Stimulated activated naive B cell treated with anti-CD40 and anti-IgM and Interleukin-4, amounts not matched to agents 10 μg/mL and 1 μg/mL and 100 μg/mL, for 72 hours (primary cell): ENCODE data around the gene RUVBL1.

Experiments
- ATAC-seq, 2 donors: fragments of 150-1000 bp; cut with Tn5 transposase; replicated peaks; 2 replicates each; pipeline ENCODE4 v1.10.0; 2021; ENCODE audit warnings: moderate library complexity in 1 of 2
- DNase-seq: peaks from one replicate; pipeline ENCODE4 v3.0.0; 2021
- H3K27ac Mint-ChIP-seq: one replicate; pipeline ENCODE4 v1.8.0; 2022; ENCODE audit warnings: mild to moderate bottlenecking, mixed read lengths
- H3K27me3 Mint-ChIP-seq, 2 donors: one replicate each; pipeline ENCODE4 v1.8.0; 2022; ENCODE audit warnings: mixed read lengths in 2 of 2
- H3K36me3 Mint-ChIP-seq, 2 donors: one replicate each; pipeline ENCODE4 v1.8.0; 2022; ENCODE audit warnings: mixed read lengths in 2 of 2, mild to moderate bottlenecking in 1 of 2
- H3K4me1 Mint-ChIP-seq, 2 donors: one replicate each; pipeline ENCODE4 v1.8.0; 2022; ENCODE audit warnings: mixed read lengths in 2 of 2, mild to moderate bottlenecking in 1 of 2
- H3K4me3 Mint-ChIP-seq, 2 donors: one replicate each; pipeline ENCODE4 v1.8.0; 2022; ENCODE audit warnings: mild to moderate bottlenecking in 2 of 2, mixed read lengths in 2 of 2, moderate library complexity in 1 of 2
- H3K9me3 Mint-ChIP-seq, 2 donors: one replicate each; pipeline ENCODE4 v1.8.0; 2022; ENCODE audit warnings: mixed read lengths in 2 of 2, mild to moderate bottlenecking in 1 of 2

The RUVBL1 gene

DNA sequence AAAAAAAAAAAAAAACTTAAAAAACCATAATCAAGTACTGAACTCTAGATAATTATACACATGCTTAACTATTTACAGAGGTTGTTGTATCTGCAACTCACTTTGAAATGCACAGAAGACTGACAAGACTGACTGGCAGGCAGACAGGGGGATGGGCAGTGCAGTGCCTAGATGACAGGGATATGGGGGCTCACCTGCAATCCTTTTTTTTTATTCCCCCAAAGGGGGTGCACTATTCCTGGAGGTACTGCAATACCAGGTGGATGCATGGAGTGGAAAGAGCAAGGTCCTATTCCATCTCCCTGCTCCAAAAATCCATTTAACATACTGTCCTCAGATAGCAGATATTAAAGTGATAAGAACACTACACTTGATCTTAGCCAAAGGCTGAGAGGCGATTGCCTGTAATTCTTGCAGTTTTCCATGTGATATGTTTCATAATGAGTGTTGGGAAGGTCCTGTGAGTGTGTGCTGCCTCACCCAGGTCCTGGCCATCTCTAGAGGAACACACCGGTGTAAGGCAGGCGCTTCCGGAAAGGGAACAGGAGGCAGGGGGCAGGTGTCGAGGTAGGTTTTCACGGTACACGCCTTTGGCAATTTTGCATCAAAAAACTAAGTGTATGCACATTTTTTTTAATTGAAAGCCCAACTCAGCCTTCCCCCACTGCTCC is 48.6 kb downstream of the RUVBL1 start:
- no peak for DNase-seq
- peaks cover 24 to 42% of the 10 kb centered on the region in 2 donors for H3K36me3 Mint-ChIP-seq

DNA sequence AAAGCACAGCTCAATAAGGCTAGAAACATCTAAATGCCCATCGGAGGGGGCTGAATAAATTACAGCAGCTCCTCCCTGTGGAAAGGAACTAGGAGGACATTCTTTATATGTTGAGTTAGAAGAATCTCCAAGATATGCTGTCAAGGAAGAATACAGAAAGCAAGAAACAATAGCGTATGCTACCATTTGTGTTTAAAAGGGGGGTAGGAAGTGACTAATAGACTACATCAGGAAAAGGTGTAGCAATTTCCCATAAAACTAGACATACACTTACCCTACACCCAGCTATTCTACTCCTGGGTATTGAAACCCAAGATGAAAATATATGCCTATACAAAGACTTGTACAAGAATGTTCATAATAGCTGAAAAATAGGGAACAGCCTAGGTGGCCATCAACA is 49.8 kb downstream of the RUVBL1 start:
- no peak overlapping the region for H3K27ac Mint-ChIP-seq
- no peaks in the 10 kb centered on the region for H3K27me3 Mint-ChIP-seq
- ATAC-seq (no peak), DNase-seq (no peak)
- peaks cover 18 to 30% of the 10 kb centered on the region in 2 donors for H3K36me3 Mint-ChIP-seq
- no peak overlapping the region for H3K4me3 Mint-ChIP-seq
- no peaks in the 10 kb centered on the region for H3K9me3 Mint-ChIP-seq
- H3K4me1 Mint-ChIP-seq = peaks cover 22 to 31% of the 10 kb centered on the region in 2 donors

More for the DNA sequence above, 48.6 kb downstream of the RUVBL1 start:
- no peaks in the 10 kb centered on the region for H3K27me3 Mint-ChIP-seq
- H3K4me1 Mint-ChIP-seq = peaks cover 22 to 31% of the 10 kb centered on the region in 2 donors
- no peak overlapping the region for H3K27ac Mint-ChIP-seq
- H3K9me3 Mint-ChIP-seq = no peaks in the 10 kb centered on the region
- ATAC-seq = no peak
- H3K4me3 Mint-ChIP-seq = peak overlapping the region; percentile 76 to 83

DNA sequence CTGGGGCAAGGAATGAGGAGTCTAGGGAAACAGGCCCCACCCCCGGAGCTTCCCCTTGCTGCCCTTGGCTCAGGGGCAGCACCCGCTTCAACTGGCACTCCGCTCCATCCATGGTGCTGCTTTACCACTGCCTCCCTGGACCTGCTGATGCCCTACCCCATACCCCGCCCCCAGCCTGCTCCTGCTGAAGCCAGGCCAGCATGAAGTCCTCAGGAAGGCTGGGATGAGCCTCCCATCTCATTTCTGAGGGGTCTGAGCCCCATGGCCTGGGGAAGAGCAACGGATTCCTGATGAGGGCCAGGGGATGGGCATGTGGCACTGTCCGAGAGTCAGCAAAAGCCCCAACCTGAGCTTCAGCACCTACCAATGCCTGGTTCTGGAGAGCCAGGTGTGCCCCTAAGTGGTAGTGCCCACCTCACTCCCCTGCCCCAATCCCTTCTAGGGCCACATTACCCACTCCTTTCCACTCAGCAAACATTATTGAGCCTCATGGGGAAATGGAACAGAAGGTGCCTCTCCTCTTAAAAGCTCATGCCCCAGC is 50.4 kb downstream of the RUVBL1 start:
- Mint-ChIP-seq H3K27ac (no peak overlapping the region), H3K4me3 (no peak overlapping the region), H3K4me1 (peaks cover 23 to 32% of the 10 kb centered on the region in 2 donors), H3K9me3 (no peaks in the 10 kb centered on the region), H3K36me3 (peaks cover 21 to 29% of the 10 kb centered on the region in 2 donors), H3K27me3 (no peaks in the 10 kb centered on the region)
- ATAC-seq (no peak), DNase-seq (no peak)

DNA sequence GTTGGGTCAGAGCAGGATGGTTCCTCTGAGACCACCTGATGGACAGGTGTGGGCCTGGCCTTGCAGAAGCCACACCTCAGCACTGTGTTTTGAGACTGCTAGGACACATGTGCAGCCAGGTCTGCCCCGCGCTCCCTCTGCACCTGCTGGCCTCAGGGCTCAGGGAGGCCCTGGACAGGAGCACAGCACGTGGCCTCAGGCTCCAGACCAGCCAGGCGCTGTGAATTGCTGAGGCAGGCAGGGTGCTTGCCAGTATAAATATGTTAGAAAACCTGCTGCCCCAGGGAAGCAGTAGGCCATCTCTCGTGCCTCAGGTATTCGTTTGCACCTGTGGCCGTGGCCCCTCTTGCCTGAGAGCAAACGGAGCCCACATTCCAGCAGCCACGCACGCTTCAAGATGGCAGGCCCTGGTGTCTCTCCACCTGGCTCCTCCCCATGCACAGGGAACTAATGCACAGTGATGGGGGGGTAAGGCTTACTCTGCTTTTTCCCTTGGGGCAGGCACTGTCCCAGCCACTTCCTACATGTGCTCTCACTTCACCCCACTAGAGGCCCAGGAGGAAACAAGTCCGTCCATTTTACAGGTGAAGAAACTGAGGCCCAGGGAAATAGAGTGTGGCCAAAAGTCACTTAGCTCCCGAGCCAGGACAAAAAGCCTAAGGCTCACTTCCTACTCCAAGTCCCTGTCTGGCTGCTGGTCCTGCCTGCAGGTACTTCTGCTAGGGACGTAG is 51.0 kb downstream of the RUVBL1 start:
- Mint-ChIP-seq H3K27me3 (no peaks in the 10 kb centered on the region), H3K4me1 (peaks cover 25 to 32% of the 10 kb centered on the region in 2 donors), H3K9me3 (no peaks in the 10 kb centered on the region), H3K4me3 (no peak overlapping the region), H3K27ac (peak overlapping the region; percentile 47), H3K36me3 (peaks cover 26 to 35% of the 10 kb centered on the region in 2 donors)
- no peak for ATAC-seq
- no peak for DNase-seq

DNA sequence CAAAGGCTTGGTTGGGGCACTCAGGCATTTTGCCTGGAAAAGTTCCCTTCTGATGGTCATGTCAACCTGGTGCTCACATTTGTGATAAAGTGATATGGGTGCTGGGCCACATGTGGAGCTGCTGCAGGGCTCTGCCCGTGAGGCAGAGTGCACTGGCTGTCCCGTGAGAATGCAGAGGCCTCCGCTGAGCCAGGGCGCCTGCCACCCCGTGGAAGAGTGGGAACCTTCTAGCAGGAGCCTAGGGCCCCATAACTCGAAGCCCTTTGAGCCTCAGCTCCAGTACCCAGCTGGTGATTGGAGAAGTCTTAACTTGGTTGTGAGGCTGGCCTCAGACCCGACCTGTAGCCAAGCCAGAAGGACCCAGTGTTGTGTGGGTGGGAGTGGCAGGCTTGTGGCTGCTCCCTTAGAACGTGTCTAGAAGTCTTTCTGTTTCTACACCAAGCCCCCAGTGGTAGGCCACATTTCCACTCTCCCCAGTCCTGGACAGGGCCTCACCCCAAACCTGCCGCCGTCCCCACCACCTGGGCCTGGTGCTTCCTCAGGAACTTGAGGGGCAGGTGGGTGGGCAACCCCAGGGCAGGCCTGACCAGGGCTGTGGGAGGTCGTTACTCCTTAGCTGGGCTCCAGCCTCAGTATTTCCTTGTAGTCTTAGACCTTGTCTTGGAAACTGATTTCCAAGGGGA is 51.7 kb downstream of the RUVBL1 start:
- ATAC-seq (no peak), DNase-seq (no peak)
- Mint-ChIP-seq H3K4me1 (peaks cover 22 to 26% of the 10 kb centered on the region in 2 donors), H3K27ac (peak overlapping the region; percentile 37), H3K27me3 (no peaks in the 10 kb centered on the region), H3K4me3 (no peak overlapping the region), H3K9me3 (no peaks in the 10 kb centered on the region), H3K36me3 (peaks cover 32 to 41% of the 10 kb centered on the region in 2 donors)

DNA sequence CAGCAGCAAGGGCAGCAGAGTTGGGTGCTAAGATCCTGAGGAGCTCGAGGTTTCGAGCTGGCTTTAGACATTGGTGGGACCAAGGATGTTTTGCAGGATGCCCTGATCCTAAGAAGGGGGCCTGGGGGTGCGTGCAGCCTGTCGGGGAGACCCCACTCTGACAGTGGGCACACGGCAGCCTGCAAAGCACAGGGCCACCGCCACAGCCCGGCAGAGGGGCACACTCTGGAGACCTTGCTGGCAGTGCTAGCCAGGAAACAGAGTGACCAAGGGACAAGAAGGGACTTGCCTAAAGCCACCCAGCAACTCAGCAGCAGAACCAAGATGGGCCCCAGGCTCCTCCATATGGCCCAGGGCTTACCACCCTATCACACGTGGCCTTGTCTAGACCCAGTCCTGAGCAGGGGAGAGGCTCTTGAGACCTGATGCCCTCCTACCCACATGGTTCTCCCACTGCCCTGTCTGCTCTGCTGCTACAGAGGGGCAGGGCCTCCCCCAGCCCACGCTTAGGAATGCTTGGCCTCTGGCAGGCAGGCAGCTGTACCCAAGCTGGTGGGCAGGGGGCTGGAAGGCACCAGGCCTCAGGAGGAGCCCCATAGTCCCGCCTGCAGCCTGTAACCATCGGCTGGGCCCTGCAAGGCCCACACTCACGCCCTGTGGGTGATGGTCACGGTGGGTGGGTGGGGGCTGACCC is 52.6 kb downstream of the RUVBL1 start:
- DNase-seq (no peak), ATAC-seq (no peak)
- Mint-ChIP-seq H3K9me3 (no peaks in the 10 kb centered on the region), H3K27me3 (no peaks in the 10 kb centered on the region), H3K36me3 (peaks cover 39 to 48% of the 10 kb centered on the region in 2 donors), H3K4me1 (peaks cover 17 to 19% of the 10 kb centered on the region in 2 donors), H3K4me3 (no peak overlapping the region), H3K27ac (peak overlapping the region; percentile 73)

DNA sequence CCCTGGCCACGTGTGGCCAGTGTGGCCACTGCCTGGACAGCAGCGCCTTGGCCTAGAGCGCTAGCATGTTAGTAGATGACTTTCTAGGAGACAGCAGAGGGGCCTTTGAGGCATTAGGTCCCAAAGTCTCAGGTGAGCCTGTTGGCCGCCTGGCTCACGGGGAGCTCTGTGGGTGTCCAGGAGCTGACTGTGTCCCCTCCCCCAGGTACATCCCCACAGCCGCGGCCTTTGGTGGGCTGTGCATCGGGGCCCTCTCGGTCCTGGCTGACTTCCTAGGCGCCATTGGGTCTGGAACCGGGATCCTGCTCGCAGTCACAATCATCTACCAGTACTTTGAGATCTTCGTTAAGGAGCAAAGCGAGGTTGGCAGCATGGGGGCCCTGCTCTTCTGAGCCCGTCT is 54.3 kb downstream of the RUVBL1 start:
- Mint-ChIP-seq H3K27me3 (no peaks in the 10 kb centered on the region), H3K4me3 (no peak overlapping the region), H3K4me1 (peaks cover 4 to 6% of the 10 kb centered on the region in 2 donors), H3K27ac (no peak overlapping the region), H3K9me3 (no peaks in the 10 kb centered on the region), H3K36me3 (peaks cover 45 to 58% of the 10 kb centered on the region in 2 donors)
- no peak for ATAC-seq
- no peak for DNase-seq

DNA sequence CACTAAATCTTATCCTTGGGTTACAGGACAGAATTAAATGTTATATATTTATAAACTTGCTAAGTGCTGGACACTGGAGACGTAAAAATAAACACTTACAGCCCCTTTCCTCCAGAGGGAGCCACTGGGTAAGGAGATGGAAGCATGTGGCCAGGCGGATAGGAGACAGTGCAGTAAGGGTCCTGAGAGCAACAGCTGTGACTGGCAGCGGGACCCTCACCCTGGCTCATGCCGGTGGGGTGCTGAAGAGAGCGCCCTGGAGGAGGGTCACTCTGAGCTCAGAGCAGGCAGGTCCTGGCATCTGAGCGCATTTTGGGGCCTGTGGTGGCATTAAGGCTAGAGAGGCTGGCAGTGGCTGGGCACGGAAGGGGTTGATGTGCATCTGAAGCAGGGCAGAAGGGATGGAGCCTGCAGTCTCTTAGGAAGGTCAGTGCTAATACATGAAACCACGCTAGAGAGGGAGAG is 55.4 kb downstream of the RUVBL1 start:
- Mint-ChIP-seq H3K9me3 (no peaks in the 10 kb centered on the region), H3K4me1 (peaks cover 4 to 8% of the 10 kb centered on the region in 2 donors), H3K27ac (peak overlapping the region; percentile 33), H3K4me3 (peak overlapping the region in 1 of 2 donors; percentile 4), H3K27me3 (no peaks in the 10 kb centered on the region), H3K36me3 (peaks cover 49 to 57% of the 10 kb centered on the region in 2 donors)
- ATAC-seq (peak; percentile 61 to 63), DNase-seq (peak; percentile 23)

DNA sequence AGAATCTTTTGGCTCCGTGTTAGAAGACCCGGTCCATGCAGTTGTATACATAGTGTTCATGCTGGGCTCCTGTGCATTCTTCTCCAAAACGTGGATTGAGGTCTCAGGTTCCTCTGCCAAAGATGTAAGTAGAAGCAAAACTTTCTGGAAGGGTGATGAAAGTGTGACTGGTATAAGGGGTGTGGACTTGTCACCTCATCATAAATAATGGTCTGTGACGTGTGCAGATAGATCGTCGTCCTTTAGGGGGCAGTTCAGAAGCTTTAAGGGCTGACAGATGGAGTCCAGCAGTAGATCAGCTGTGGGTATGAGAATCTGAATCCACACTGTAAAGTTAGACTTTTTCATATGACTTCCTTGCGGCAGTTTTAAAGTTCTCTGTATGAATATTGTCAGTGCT is 56.1 kb downstream of the RUVBL1 start:
- no peaks in the 10 kb centered on the region for H3K27me3 Mint-ChIP-seq
- no peak overlapping the region for H3K27ac Mint-ChIP-seq
- H3K4me3 Mint-ChIP-seq = no peak overlapping the region
- peaks cover 52 to 55% of the 10 kb centered on the region in 2 donors for H3K36me3 Mint-ChIP-seq
- DNase-seq = no peak
- no peaks in the 10 kb centered on the region for H3K9me3 Mint-ChIP-seq
- peaks cover 5 to 8% of the 10 kb centered on the region in 2 donors for H3K4me1 Mint-ChIP-seq
- no peak for ATAC-seq

DNA sequence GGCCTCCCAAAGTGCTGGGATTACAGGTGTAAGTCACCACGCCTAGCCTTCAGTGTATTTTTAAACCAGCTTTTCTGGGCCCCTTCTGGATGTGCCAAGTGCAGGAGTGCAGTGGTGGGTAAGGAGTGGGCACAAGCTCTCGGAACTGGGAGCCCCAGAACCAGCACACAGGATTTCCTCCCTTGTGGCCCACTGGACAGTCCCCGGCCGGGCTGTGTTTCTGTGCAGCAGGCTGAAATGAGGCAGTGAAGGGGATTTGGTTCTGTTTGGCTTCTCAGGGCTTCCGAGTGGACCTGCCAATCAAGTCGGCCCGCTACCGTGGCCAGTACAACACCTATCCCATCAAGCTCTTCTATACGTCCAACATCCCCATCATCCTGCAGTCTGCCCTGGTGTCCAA is 56.9 kb downstream of the RUVBL1 start:
- Mint-ChIP-seq H3K4me3 (no peak overlapping the region), H3K9me3 (no peaks in the 10 kb centered on the region), H3K36me3 (peaks cover 58 to 63% of the 10 kb centered on the region in 2 donors), H3K27me3 (no peaks in the 10 kb centered on the region), H3K4me1 (peaks cover 8 to 13% of the 10 kb centered on the region in 2 donors), H3K27ac (no peak overlapping the region)
- ATAC-seq (no peak), DNase-seq (no peak)

DNA sequence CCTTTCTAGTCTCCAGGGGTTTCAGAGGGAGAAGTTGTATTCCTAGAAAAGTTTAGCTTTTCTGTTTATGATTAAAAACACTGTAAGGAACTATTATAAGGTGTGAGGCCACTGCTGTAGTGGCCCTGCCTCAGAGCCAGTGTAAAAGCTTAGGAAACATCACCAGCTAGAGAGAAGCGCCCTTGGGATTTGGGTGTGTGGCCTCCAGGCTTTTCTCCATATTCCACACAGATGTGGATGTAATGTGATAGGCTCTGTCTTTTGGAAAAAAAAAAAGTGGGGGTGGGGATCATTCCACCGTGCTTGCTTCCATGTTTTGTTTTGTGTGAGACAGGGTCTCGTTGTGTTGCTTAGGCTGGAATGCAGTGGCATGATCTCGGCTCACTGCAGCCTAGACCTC is 57.5 kb downstream of the RUVBL1 start:
- no peak for ATAC-seq
- Mint-ChIP-seq H3K4me1 (peaks cover 6 to 15% of the 10 kb centered on the region in 2 donors), H3K27me3 (no peaks in the 10 kb centered on the region), H3K27ac (peak overlapping the region; percentile 31), H3K9me3 (no peaks in the 10 kb centered on the region), H3K36me3 (peaks cover 57 to 65% of the 10 kb centered on the region in 2 donors), H3K4me3 (no peak overlapping the region)
- no peak for DNase-seq

DNA sequence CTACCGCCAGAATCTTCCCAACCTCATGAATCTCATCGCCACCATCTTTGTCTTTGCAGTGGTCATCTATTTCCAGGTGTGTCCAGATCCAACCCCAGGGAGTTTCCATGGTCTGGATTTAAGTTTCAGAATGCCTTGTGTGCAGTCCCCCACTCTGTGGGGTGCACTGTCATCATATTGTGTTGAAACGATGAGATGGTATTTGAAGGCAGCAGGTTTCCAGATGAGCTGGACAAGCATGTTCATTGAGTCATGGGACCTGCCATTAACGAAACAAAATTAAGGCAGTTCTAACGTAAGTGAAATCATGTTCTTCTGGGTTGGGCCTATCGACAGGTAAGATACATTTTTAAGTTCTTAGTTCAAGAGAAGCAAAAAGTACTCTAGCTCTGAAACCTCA is 58.6 kb downstream of the RUVBL1 start:
- H3K4me1 Mint-ChIP-seq = peaks cover 4 to 15% of the 10 kb centered on the region in 2 donors
- H3K4me3 Mint-ChIP-seq = no peak overlapping the region
- peaks cover 60 to 66% of the 10 kb centered on the region in 2 donors for H3K36me3 Mint-ChIP-seq
- no peaks in the 10 kb centered on the region for H3K9me3 Mint-ChIP-seq
- no peaks in the 10 kb centered on the region for H3K27me3 Mint-ChIP-seq
- no peak for ATAC-seq
- H3K27ac Mint-ChIP-seq = peak overlapping the region; percentile 16
- no peak for DNase-seq

DNA sequence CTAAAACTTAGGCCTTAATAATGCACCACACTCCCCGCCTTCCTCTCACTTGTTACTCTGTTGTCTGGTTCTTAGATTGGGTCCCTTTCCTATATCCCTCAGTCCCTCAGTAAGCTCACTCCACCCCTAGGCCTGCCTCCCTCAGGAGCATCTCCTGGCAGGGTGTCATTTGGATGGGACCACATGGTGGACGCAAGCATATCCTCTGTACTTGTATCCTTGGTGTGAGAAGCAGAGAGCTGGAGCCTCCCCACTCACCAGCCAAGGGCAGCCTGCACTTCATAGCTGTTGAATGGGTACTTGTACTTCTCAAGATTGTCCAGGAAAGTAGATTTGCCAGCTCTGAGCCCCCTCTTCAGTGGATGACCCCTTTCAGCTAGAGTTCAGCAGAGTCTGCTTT is 59.7 kb downstream of the RUVBL1 start:
- H3K9me3 Mint-ChIP-seq = no peaks in the 10 kb centered on the region
- ATAC-seq (no peak), DNase-seq (no peak)
- H3K4me1 Mint-ChIP-seq = peaks cover 4 to 15% of the 10 kb centered on the region in 2 donors
- H3K4me3 Mint-ChIP-seq = no peak overlapping the region
- H3K27ac Mint-ChIP-seq = peak overlapping the region; percentile 27
- peaks cover 61 to 76% of the 10 kb centered on the region in 2 donors for H3K36me3 Mint-ChIP-seq
- H3K27me3 Mint-ChIP-seq = no peaks in the 10 kb centered on the region
